GM18526 (cell line): Measurements from ENCODE around the gene NCEH1.

Source experiments
- POLR2A ChIP-seq: IDR thresholded peaks from 3 replicates; pipeline ENCODE4 v1.6.1; 2011; ENCODE audit not compliant: insufficient read length; ENCODE audit errors: extremely low read depth

NCEH1 gene

GRCh38 chr3:172643506-172644179, 67.2 kb downstream of the NCEH1 start:
- no peak for TF ChIP-seq POLR2A

DNA sequence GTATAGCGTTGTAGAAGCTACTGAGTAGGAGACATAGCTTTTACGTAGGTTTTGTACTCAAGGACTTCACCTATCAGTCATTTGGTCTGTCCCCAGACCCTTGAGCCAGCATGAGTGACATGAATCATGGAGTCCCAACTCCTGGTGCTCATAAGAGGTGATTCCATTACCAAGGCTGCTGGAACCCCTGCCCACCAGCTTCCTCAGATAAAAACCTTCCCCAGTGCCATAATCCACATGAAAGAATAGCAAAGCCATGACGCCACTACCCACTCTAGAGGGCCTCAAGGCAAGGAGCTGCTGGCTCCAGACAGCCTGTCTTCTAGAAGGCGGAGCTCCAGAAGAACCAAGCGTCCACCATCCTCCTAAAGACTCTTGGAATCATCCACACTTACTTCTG, 69.6 kb downstream of the NCEH1 start:
- TF ChIP-seq POLR2A = no peak

DNA sequence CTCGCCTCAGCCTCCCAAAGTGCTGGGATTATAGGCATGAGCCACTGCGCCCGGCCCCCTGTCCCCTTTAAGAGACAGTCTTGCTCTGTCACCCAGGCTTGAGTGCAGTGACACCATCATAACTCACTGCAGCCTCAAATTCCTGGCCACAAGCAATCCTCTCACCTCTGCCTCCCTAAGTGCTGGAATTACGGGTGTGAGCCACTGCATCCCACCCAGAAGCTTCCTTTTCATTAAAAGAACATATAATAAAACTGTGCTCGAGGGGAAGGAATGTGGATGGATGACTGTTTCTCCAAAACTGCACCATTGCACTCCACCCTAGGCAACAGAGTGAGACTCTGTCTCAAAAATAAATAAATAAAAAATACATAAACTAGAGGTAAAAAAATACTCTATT, 70.1 kb downstream of the NCEH1 start:
- TF ChIP-seq POLR2A = no peak

DNA sequence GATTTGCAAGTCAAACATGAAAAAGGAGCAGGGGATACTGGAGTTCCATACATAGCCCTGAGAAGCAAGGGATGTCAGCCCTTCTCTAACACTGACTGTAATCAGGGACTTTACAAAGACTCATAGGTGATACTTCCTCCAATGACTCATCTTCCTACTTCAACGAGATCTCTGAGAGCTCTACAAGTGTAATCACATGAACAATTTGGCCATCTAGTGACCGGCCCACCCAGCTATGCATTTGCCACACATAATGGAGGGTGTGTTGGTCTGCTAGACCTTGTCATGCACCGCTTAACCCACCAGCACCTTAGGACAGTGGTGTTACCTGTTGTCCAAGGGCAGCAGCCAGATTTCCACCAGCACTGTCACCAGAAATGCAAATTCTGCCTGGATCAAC, 75.3 kb downstream of the NCEH1 start:
- TF ChIP-seq POLR2A = no peak

DNA sequence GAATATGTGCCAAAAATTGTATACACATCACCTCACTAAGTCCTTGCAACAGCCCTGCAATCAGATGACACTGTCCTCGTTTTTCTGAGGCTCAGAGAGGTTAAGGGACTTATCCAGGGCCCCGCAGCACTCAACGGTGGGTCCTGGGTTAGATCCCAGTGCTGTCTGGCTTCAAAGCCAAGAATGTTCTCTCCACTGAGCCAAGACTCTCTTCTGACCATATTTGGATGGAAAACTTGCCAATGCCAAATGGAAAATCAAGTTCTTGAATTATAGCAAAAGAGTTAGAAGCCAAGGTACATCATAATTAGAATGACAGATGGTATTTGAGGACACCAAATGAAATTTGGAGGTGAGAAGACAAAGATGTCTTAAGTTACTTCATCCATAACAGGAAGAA, 75.9 kb downstream of the NCEH1 start:
- TF ChIP-seq POLR2A = no peak

DNA sequence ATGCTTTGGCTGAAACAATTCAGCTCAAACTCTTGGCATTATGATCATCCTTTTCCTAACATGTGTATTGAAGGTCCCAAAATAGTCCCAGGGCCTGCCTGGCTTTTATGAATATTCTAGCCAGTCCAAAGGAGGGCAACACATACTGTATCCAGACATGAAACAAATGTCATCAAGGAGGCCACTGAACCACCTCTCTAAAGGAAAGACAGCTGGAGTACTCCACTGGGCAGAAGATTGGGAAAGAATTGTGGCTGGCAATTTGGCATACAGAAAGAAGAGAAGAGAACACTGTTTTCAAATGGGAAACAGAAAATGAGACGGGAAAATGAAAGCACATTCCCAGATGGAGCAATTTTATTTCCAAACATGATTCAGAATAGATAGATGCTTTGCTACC, 80.6 kb downstream of the NCEH1 start:
- TF ChIP-seq POLR2A = no peak

DNA sequence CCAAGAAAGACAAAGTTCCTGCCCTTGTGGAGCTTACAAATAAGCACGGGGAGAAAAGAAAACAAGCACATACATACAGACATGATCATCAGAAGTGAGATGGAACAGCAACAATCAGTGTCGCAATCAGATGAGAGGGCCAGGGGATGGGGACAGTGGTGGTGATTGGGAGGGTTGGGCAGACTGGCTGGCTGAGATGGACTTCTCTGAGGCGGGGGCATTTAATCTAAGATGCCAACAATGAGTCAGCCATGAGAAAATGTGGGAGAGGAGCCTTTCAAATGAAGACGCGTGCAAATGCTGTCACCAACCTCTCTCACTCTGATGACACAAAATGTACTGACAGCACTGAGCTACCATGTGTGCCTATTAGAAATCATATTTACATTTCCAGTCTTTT, 81.4 kb downstream of the NCEH1 start:
- TF ChIP-seq POLR2A = no peak

- no peak for TF ChIP-seq POLR2A
These were observed 83.6 kb downstream of the NCEH1 start for GRCh38 chr3:172627057-172627809.

- no peak for TF ChIP-seq POLR2A
These were observed 84.7 kb downstream of the NCEH1 start for GRCh38 chr3:172626021-172626640.

- no peak for TF ChIP-seq POLR2A
These were observed 85.5 kb downstream of the NCEH1 start for GRCh38 chr3:172625404-172625803.

- TF ChIP-seq POLR2A = no peak
These were observed 85.9 kb downstream of the NCEH1 start for GRCh38 chr3:172624999-172625398.

GRCh38 chr3:172622916-172623700, 87.8 kb downstream of the NCEH1 start:
- no peak for TF ChIP-seq POLR2A

- no peak for TF ChIP-seq POLR2A
These were observed 88.7 kb downstream of the NCEH1 start for GRCh38 chr3:172622156-172622555.

DNA sequence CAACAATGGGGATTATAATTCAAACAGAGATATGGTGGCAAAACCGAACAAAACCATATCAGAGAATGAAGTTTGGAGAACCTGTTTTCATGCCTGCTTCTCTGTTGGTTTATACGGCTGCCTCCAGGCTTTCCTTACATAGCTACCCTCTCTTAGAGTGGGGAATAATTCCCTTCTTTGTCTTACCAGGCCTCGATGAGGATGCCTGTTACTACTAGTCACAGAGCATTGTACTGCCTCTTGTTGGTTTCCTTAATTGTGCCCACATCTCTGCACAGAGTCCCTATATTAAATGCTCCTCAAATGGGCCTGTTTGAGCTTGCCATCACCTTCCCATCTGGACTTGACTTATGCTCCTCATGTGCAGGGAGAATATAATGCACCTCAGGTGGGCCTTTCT, 92.9 kb downstream of the NCEH1 start:
- TF ChIP-seq POLR2A = no peak

DNA sequence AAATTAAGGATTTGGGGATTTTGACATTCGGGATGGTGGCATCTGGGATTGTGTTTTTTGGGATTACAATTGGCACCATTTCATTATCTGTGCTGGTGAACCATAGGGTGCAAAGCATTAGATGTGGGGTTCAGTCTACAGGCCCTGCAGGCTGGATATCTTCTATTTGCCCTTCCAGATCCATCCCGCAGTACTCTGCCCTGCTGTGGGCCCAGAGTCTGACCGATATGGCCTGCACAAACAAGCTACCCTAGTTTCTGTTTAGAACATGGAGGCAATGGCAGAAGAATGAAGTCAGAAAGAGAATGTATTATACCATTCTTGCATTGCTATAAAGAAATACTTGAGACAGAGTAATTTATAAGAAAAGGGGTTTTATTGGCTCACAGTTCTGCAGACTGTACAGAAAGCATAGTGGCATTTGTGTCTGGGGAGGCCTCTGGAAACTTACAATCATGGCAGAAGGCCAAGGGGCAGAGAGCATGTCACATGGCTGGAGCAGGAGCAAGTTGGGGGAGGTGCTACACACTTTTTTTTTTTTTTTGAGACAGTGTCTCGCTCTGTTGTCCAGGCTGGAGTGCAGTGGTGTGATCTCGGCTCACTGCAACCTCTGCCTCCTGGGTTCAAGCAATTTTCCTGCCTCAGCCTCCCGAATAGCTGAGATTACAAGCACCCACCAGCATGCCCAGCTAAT, 93.7 kb downstream of the NCEH1 start:
- no peak for TF ChIP-seq POLR2A
